BLaER1 treated with 17β-estradiol and CSF1 and Interleukin-3, amounts not matched to agents 10 nM and 100 nM (cell line): ENCODE data around the gene PLSCR1.
A peak's percentile ranks its signal among the peaks of the same experiment; 100 is the strongest.
"Not testable (repeated sequence)": the region's sequence is repeated elsewhere in the genome, so short reads cannot be mapped to it uniquely, and the experiment has no call there.

Source experiments
- H3K27ac ChIP-seq, 11 experiments: shearing (Covaris generic); formaldehyde crosslinking; 2 replicates each; pipeline ENCODE4 v1.8.1; 2022
- H3K27me3 ChIP-seq, 11 experiments: shearing (Covaris generic); formaldehyde crosslinking; 2 replicates each; pipeline ENCODE4 v1.8.1; 2022
- H3K36me3 ChIP-seq, 11 experiments: shearing (Covaris generic); formaldehyde crosslinking; 2 replicates each; pipeline ENCODE4 v1.8.1; 2022
- H3K4me1 ChIP-seq, 10 experiments: shearing (Covaris generic); formaldehyde crosslinking; 2 replicates each; pipeline ENCODE4 v1.8.1; 2022
- H3K4me2 ChIP-seq, 11 experiments: shearing (Covaris generic); formaldehyde crosslinking; 2 replicates each; pipeline ENCODE4 v1.8.1; 2022
- H3K4me3 ChIP-seq, 10 experiments: shearing (Covaris generic); formaldehyde crosslinking; 2 replicates each; pipeline ENCODE4 v1.8.1; 2022
- H3K9ac ChIP-seq, 11 experiments: shearing (Covaris generic); formaldehyde crosslinking; 2 replicates each; pipeline ENCODE4 v1.8.1; 2022
- H3K9me3 ChIP-seq, 11 experiments: shearing (Covaris generic); formaldehyde crosslinking; replicated peaks in 1 of 11; 2 replicates each; pipeline ENCODE4 v1.8.1; 2022
- H4K20me1 ChIP-seq, 11 experiments: shearing (Covaris generic); formaldehyde crosslinking; 2 replicates each; pipeline ENCODE4 v1.8.1; 2022
- Cebpa-rat ChIP-seq, 11 experiments: shearing (Covaris generic); IDR thresholded peaks; 2 replicates each; pipeline ENCODE4 v1.8.1; 2022

Gene PLSCR1

GRCh38 chr3:146504498-146505197 lies 39.8 kb downstream of the PLSCR1 start:
- Histone ChIP-seq H3K27ac (peak overlapping the region in 9 of 11 experiments; percentile 31 to 89 (median 72); a peak in 16 of 22 replicates), H3K4me3 (0 out of 20 replicates have a peak overlapping the region, but pooled peaks of 2 of the 10 experiments have one; percentile 1 to 7), H3K9me3 (peaks cover 0 to 24% (median 0%) of the 10 kb centered on the region in 11 experiments; a peak in 4 of 22 replicates), H3K4me2 (peak overlapping the region in 7 of 11 experiments; percentile 18 to 90 (median 48); a peak in 15 of 22 replicates), H4K20me1 (no peaks in the 10 kb centered on the region), H3K9ac (peak overlapping the region in 1 of 11 experiments; percentile 39; a peak in 4 of 22 replicates), H3K36me3 (peaks cover 0 to 6% (median 0%) of the 10 kb centered on the region in 11 experiments; a peak in 3 of 22 replicates), H3K27me3 (no peaks in the 10 kb centered on the region), H3K4me1 (peaks cover 9 to 80% (median 39%) of the 10 kb centered on the region in 10 experiments; a peak in 19 of 20 replicates)
- TF ChIP-seq Cebpa-rat (IDR thresholded peaks at IDR 0.05): no peak

DNA sequence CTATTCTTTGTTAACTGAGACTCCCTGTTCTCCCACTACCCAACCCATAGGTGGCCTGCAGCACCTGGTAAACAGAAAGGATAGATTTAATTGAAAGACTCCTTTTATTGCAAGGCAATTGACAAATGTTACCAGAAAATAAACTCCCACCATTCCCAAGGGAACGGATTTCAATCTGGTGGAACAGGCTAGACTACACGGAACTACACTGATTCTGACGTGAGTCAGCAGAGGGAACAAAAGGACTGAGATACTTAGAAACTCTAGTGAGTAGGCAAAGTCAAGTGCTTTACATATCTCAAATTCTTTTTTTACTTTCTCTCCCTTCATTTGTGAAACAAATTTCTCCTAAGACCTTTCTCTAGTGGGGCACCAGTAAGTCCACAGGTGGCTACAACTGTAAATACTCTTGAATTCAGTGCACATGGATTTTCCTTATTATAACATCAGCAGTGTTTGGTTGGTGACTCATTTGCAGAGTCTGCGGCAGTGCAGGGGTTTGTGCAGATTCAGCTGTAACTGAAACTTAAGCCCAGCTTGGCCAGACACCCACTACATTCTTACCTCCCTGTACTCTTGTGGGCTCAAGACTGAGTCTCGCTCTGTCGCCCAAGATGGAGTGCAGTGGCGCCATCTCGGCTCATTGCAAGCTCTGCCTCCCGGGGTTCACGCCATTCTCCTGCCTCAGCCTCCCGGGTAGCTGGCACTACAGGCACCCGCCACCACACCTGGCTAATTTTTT lies 40.8 kb downstream of the PLSCR1 start:
- Histone ChIP-seq H3K4me3 (no peak overlapping the region), H3K9me3 (peaks cover 0 to 24% (median 0%) of the 10 kb centered on the region in 11 experiments; a peak in 4 of 22 replicates), H4K20me1 (no peaks in the 10 kb centered on the region), H3K36me3 (peaks cover 0 to 4% (median 0%) of the 10 kb centered on the region in 11 experiments; a peak in 3 of 22 replicates), H3K9ac (peak overlapping the region in 2 of 11 experiments; percentile 39 to 44; a peak in 3 of 22 replicates), H3K27me3 (no peaks in the 10 kb centered on the region), H3K4me2 (peak overlapping the region in 6 of 11 experiments; percentile 23 to 90 (median 56); a peak in 10 of 22 replicates), H3K27ac (peak overlapping the region in 9 of 11 experiments; percentile 23 to 89 (median 72); a peak in 14 of 22 replicates), H3K4me1 (peaks cover 9 to 70% (median 39%) of the 10 kb centered on the region in 10 experiments; a peak in 19 of 20 replicates)
- TF ChIP-seq Cebpa-rat (IDR thresholded peaks at IDR 0.05): no peak

DNA sequence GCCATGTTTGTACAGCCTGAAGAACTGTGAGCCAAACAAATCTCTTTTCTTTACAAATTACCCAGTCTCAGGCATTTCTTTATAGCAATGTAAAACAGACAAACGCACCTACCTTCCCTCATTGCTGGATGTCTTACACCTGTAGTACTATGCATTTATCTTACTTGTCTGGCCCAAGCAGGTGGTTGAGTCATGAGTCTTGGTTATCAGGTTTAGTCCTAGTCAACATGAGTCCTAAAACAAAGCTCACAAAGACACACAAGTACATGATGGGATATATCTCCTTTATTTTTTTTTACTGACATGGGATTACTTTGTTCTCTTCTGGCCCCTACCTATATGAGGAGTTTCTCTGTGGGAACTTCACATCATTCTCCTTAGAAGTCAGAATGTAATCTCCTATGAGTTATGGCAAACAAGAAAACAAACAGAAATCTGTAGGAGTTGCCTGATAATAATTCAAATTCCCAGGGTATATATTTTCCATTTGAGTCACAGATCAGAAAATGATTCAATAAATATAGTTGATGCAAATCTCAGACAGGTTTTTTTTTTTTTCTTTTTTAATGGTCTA lies 41.4 kb downstream of the PLSCR1 start:
- no peak overlapping the region for H3K9ac ChIP-seq

DNA sequence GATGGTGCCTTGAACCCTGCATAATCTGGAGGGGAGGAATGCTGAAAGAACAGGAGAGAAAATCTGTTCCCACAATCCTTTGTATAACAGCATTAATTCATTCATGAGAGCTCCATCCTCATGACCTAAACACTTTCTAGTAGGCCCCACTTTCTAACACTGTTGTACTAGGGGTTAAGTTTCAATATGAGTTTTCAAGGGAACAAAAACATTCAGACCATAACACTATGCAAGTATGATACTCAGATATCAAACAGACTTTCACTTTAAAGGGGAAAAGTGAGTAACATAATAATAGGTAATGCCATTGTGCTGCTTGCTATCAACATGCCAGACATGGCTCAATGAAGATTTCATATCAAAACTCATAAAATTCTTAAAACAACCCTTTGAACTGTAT lies 42.7 kb downstream of the PLSCR1 start:
- 0 out of 22 replicates have a peak overlapping the region, but pooled peaks of 1 of the 11 experiments have one; percentile 30 for H3K4me2 ChIP-seq

More for the DNA sequence above, 41.4 kb downstream of the PLSCR1 start:
- Histone ChIP-seq H3K9me3 (peaks cover 1 to 25% (median 5%) of the 10 kb centered on the region in 11 experiments; a peak in 19 of 22 replicates), H3K4me3 (no peak overlapping the region), H3K27me3 (no peaks in the 10 kb centered on the region), H3K4me2 (peak overlapping the region in 3 of 11 experiments; percentile 69 to 90 (median 76); a peak in 6 of 22 replicates), H3K4me1 (peaks cover 9 to 63% (median 36%) of the 10 kb centered on the region in 10 experiments; a peak in 19 of 20 replicates), H4K20me1 (no peaks in the 10 kb centered on the region), H3K27ac (peak overlapping the region in 3 of 11 experiments; percentile 68 to 76 (median 72); a peak in 5 of 22 replicates), H3K36me3 (peaks cover 0 to 4% (median 0%) of the 10 kb centered on the region in 11 experiments; a peak in 3 of 22 replicates)
- TF ChIP-seq Cebpa-rat (IDR thresholded peaks at IDR 0.05): no peak

GRCh38 chr3:146499701-146500100 lies 44.7 kb downstream of the PLSCR1 start:
- H3K9ac ChIP-seq: no peak overlapping the region
- peaks cover 13 to 28% (median 15%) of the 10 kb centered on the region in 11 experiments for H3K9me3 ChIP-seq
- no peak for TF ChIP-seq Cebpa-rat (IDR thresholded peaks at IDR 0.05)
- peaks cover 0 to 51% (median 13%) of the 10 kb centered on the region in 10 experiments; a peak in 12 of 20 replicates for H3K4me1 ChIP-seq
- H3K36me3 ChIP-seq: peaks cover 0 to 1% (median 0%) of the 10 kb centered on the region in 11 experiments; a peak in 3 of 22 replicates
- H3K4me3 ChIP-seq: no peak overlapping the region
- no peak overlapping the region for H3K4me2 ChIP-seq
- no peak overlapping the region for H3K27ac ChIP-seq
- no peaks in the 10 kb centered on the region for H4K20me1 ChIP-seq
- no peaks in the 10 kb centered on the region for H3K27me3 ChIP-seq

More for the DNA sequence above, 42.7 kb downstream of the PLSCR1 start:
- no peaks in the 10 kb centered on the region for H3K27me3 ChIP-seq
- no peak for TF ChIP-seq Cebpa-rat (IDR thresholded peaks at IDR 0.05)
- no peak overlapping the region for H3K9ac ChIP-seq
- H3K4me1 ChIP-seq: peaks cover 4 to 57% (median 23%) of the 10 kb centered on the region in 10 experiments; a peak in 19 of 20 replicates
- H3K36me3 ChIP-seq: peaks cover 0 to 4% (median 0%) of the 10 kb centered on the region in 11 experiments; a peak in 3 of 22 replicates
- H3K4me3 ChIP-seq: no peak overlapping the region
- H4K20me1 ChIP-seq: no peaks in the 10 kb centered on the region
- peaks cover 13 to 30% (median 15%) of the 10 kb centered on the region in 11 experiments for H3K9me3 ChIP-seq
- no peak overlapping the region for H3K27ac ChIP-seq

- H3K9me3 ChIP-seq: peaks cover 13 to 17% (median 15%) of the 10 kb centered on the region in 11 experiments
- H3K9ac ChIP-seq: no peak overlapping the region
- H3K4me1 ChIP-seq: peaks cover 0 to 36% (median 0%) of the 10 kb centered on the region in 10 experiments; a peak in 7 of 20 replicates
- TF ChIP-seq Cebpa-rat (IDR thresholded peaks at IDR 0.05): no peak
- no peaks in the 10 kb centered on the region for H3K36me3 ChIP-seq
- peak overlapping the region in 7 of 11 experiments; percentile 12 to 57 (median 30); a peak in 10 of 22 replicates for H3K4me2 ChIP-seq
- peak overlapping the region in 1 of 11 experiments; percentile 26; a peak in 1 of 22 replicates for H3K27ac ChIP-seq
- H3K27me3 ChIP-seq: no peaks in the 10 kb centered on the region
- H4K20me1 ChIP-seq: no peaks in the 10 kb centered on the region
- peak overlapping the region in 1 of 10 experiments; percentile 24; a peak in 1 of 20 replicates for H3K4me3 ChIP-seq
Measured at GRCh38 chr3:146498002-146498736, 46.2 kb downstream of the PLSCR1 start.

DNA sequence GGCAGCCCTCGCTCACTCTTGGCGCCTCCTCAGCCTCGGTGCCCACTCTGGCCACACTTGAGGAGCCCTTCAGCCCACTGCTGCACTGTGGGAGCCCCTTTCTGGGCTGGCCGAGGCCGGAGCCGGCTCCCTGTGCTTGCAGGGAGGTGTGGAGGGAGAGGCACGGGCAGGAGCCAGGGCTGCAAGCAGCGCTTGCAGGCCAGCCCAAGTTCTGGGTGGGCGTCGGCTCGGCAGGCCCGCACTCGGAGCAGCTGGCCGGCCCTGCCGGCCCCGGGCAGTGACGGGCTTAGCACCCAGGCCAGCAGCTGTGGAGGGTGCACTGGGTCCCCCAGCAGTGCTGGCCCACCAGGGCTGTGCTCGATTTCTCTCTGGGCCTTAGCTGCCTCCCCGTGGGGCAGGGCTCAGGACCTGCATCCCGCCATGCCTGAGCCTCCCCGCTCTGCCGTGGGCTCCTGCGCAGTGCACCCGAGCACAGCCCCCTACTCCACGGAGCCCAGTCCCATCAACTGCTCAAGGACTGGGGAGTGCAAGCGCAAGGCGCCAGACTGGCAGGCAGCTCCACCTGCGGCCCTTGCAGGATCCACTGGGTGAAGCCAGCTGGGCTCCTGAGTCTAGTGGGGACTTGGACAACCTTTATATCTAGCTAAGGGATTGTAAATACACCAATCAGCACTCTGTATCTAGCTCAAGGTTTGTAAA lies 47.1 kb downstream of the PLSCR1 start:
- Histone ChIP-seq H3K4me2 (peak overlapping the region in 1 of 11 experiments; percentile 23; a peak in 1 of 22 replicates), H3K4me1 (peaks cover 0 to 27% (median 0%) of the 10 kb centered on the region in 10 experiments; a peak in 4 of 20 replicates), H3K9me3 (peaks cover 13 to 17% (median 15%) of the 10 kb centered on the region in 11 experiments)
- H3K9ac ChIP-seq, H3K27ac ChIP-seq, H3K4me3 ChIP-seq, H4K20me1 ChIP-seq, H3K36me3 ChIP-seq, H3K27me3 ChIP-seq: not testable (repeated sequence)
